WTC11 (cell line): ENCODE data around the gene GALNT7.

Experiments
- CREB1 ChIP-seq: sonication (generic); formaldehyde crosslinking; IDR thresholded peaks from 2 replicates; pipeline ENCODE4 v1.8.0; 2023; ENCODE audit warnings: mild to moderate bottlenecking, missing genetic modification reagents
- ERG ChIP-seq: fragments of 250-450 bp; sonication (Bioruptor Pico); IDR thresholded peaks from 2 replicates; pipeline ENCODE4 v1.8.0; 2021; ENCODE audit warnings: mild to moderate bottlenecking
- ESRRA ChIP-seq: sonication (generic); formaldehyde crosslinking; IDR thresholded peaks from 2 replicates; pipeline ENCODE4 v1.8.1; 2022; ENCODE audit warnings: mild to moderate bottlenecking, missing genetic modification reagents, borderline replicate concordance
- FOXJ3 ChIP-seq: sonication (generic); formaldehyde crosslinking; IDR thresholded peaks from 2 replicates; pipeline ENCODE4 v1.9.0; 2021; ENCODE audit warnings: missing genetic modification reagents, mild to moderate bottlenecking, borderline replicate concordance
- FOXP1 ChIP-seq: sonication (generic); formaldehyde crosslinking; IDR thresholded peaks from 2 replicates; pipeline ENCODE4 v1.8.0; 2022; ENCODE audit warnings: missing genetic modification reagents, mild to moderate bottlenecking, moderate library complexity, borderline replicate concordance
- SP1 ChIP-seq: sonication (generic); formaldehyde crosslinking; conservative IDR thresholded peaks from 2 replicates; pipeline ENCODE4 v1.8.1; 2022; ENCODE audit warnings: missing genetic modification reagents
- USF1 ChIP-seq: sonication (generic); formaldehyde crosslinking; IDR thresholded peaks from 2 replicates; pipeline ENCODE4 v1.8.0; 2022; ENCODE audit warnings: mild to moderate bottlenecking, missing genetic modification reagents
- USF2 ChIP-seq: sonication (generic); formaldehyde crosslinking; IDR thresholded peaks from 2 replicates; pipeline ENCODE4 v1.8.1; 2023; ENCODE audit warnings: mild to moderate bottlenecking, missing genetic modification reagents, moderate library complexity
- ZNF416 ChIP-seq: fragments of 250-450 bp; sonication (Bioruptor Pico); IDR thresholded peaks from 2 replicates; pipeline ENCODE4 v1.9.0; 2021; ENCODE audit warnings: mild to moderate bottlenecking, inconsistent platforms
- ZNF671 ChIP-seq: fragments of 250-450 bp; sonication (Bioruptor Pico); IDR thresholded peaks from 2 replicates; pipeline ENCODE4 v1.8.0; 2021; ENCODE audit warnings: mild to moderate bottlenecking
- TF ChIP-seq, protein P1 (sequence below): fragments of 200-600 bp; IDR thresholded peaks from 2 replicates; pipeline ENCODE4 v1.8.0; 2022; ENCODE audit warnings: antibody characterized with exemption
- TF ChIP-seq, protein P2 (sequence below): sonication (generic); formaldehyde crosslinking; IDR thresholded peaks from 2 replicates; pipeline ENCODE4 v1.8.1; 2023; ENCODE audit warnings: mild to moderate bottlenecking, missing genetic modification reagents, moderate library complexity

- TF ChIP-seq, protein P1, sequence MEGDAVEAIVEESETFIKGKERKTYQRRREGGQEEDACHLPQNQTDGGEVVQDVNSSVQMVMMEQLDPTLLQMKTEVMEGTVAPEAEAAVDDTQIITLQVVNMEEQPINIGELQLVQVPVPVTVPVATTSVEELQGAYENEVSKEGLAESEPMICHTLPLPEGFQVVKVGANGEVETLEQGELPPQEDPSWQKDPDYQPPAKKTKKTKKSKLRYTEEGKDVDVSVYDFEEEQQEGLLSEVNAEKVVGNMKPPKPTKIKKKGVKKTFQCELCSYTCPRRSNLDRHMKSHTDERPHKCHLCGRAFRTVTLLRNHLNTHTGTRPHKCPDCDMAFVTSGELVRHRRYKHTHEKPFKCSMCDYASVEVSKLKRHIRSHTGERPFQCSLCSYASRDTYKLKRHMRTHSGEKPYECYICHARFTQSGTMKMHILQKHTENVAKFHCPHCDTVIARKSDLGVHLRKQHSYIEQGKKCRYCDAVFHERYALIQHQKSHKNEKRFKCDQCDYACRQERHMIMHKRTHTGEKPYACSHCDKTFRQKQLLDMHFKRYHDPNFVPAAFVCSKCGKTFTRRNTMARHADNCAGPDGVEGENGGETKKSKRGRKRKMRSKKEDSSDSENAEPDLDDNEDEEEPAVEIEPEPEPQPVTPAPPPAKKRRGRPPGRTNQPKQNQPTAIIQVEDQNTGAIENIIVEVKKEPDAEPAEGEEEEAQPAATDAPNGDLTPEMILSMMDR, result no peak
- TF ChIP-seq, protein P2, sequence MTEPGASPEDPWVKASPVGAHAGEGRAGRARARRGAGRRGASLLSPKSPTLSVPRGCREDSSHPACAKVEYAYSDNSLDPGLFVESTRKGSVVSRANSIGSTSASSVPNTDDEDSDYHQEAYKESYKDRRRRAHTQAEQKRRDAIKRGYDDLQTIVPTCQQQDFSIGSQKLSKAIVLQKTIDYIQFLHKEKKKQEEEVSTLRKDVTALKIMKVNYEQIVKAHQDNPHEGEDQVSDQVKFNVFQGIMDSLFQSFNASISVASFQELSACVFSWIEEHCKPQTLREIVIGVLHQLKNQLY (CRISPR knock-in tag), result no peak
- TF ChIP-seq FOXP1 (no peak), USF1 (CRISPR knock-in tag) (no peak), FOXJ3 (CRISPR knock-in tag) (no peak), SP1 (no peak), ESRRA (CRISPR knock-in tag) (no peak), ZNF671 (CRISPR knock-in tag) (no peak), CREB1 (CRISPR knock-in tag) (no peak), USF2 (CRISPR knock-in tag) (no peak), ZNF416 (CRISPR knock-in tag) (no peak), ERG (CRISPR knock-in tag) (no peak)
Measured at GRCh38 chr4:173289353-173289727, 120.7 kb downstream of the GALNT7 start.
